Measurements from ENCODE around the gene TEKT5. TPM values are rescaled to one million over a fixed set of nuclear protein-coding genes. Genes with fewer than 3 reads are reported as not detected.
"Not testable (repeated sequence)": the region's sequence is repeated elsewhere in the genome, so short reads cannot be mapped to it uniquely, and the experiment has no call there.

Gene TEKT5
- total and polyA plus RNA-seq, 12 donors: 0.59 to 0.69 TPM; not detected in 10

GRCh38 chr16:10637337-10638037 is 57.2 kb downstream of the TEKT5 start:
- H3K27me3 ChIP-seq: no peaks in the 10 kb centered on the region
- DNase-seq (no peak), ATAC-seq (no peak)
- no peak overlapping the region for H3K4me3 ChIP-seq
- H3K36me3 ChIP-seq: no peaks in the 10 kb centered on the region
- H3K9me3 ChIP-seq: peaks cover 0 to 6% (median 0%) of the 10 kb centered on the region in 11 donors
- TF ChIP-seq, protein P1, sequence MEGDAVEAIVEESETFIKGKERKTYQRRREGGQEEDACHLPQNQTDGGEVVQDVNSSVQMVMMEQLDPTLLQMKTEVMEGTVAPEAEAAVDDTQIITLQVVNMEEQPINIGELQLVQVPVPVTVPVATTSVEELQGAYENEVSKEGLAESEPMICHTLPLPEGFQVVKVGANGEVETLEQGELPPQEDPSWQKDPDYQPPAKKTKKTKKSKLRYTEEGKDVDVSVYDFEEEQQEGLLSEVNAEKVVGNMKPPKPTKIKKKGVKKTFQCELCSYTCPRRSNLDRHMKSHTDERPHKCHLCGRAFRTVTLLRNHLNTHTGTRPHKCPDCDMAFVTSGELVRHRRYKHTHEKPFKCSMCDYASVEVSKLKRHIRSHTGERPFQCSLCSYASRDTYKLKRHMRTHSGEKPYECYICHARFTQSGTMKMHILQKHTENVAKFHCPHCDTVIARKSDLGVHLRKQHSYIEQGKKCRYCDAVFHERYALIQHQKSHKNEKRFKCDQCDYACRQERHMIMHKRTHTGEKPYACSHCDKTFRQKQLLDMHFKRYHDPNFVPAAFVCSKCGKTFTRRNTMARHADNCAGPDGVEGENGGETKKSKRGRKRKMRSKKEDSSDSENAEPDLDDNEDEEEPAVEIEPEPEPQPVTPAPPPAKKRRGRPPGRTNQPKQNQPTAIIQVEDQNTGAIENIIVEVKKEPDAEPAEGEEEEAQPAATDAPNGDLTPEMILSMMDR (IDR thresholded peaks at IDR 0.05): no peak
- WGBS, 2 donors: 72 to 75% methylated on average over 6 of the region's 6 CpGs
- no peak overlapping the region for H3K27ac ChIP-seq
- no peaks in the 10 kb centered on the region for H3K4me1 ChIP-seq
- intact Hi-C loops (cut with DNase I): no loop called here

GRCh38 chr16:10635365-10636021 is 59.2 kb downstream of the TEKT5 start:
- H3K9me3 ChIP-seq: peaks cover 0 to 6% (median 0%) of the 10 kb centered on the region in 11 donors
- no peak overlapping the region for H3K27ac ChIP-seq
- WGBS, 2 donors: 90 to 94% methylated on average over 12 of the region's 12 CpGs
- H3K4me1 ChIP-seq: no peaks in the 10 kb centered on the region
- ATAC-seq: no peak
- H3K4me3 ChIP-seq: no peak overlapping the region
- no peaks in the 10 kb centered on the region for H3K27me3 ChIP-seq
- intact Hi-C loops (cut with DNase I): no loop called here
- H3K36me3 ChIP-seq: no peaks in the 10 kb centered on the region
- DNase-seq: no peak
- TF ChIP-seq, protein P1 (IDR thresholded peaks at IDR 0.05): no peak

- intact Hi-C loops (cut with DNase I); ATAC-seq; H3K36me3 ChIP-seq; H3K4me1 ChIP-seq; H3K4me3 ChIP-seq; H3K27ac ChIP-seq; H3K27me3 ChIP-seq; DNase-seq; H3K9me3 ChIP-seq: not testable (repeated sequence)
- 87 to 88% methylated on average over 4 of the region's 4 CpGs for WGBS, 2 donors
Measured at GRCh38 chr16:10633429-10633828, 61.3 kb downstream of the TEKT5 start.

DNA sequence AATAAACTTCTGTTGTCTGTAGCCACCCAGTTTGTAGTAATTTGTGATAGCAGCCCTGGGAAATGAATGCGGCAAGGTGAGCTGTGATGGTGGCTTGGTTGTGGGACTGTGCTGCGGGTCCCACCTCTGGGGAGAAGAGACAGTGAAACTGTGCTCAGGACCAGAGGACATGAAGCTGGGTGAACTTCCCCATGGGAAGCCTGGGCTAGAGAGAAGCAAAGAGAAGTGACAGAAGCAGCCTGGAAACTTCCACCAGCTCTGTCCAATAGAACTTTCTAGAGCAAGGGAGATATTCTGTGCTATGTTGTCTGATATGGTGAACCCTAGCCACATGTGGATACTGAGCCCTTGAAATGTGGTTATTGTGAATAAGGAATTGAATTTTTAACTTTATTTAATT is 62.8 kb downstream of the TEKT5 start:
- intact Hi-C loops (cut with DNase I): no loop called here
- no peaks in the 10 kb centered on the region for H3K36me3 ChIP-seq
- ATAC-seq (no peak), DNase-seq (no peak)
- no peaks in the 10 kb centered on the region for H3K27me3 ChIP-seq
- H3K27ac ChIP-seq: no peak overlapping the region
- H3K4me3 ChIP-seq: no peak overlapping the region
- TF ChIP-seq, protein P1 (IDR thresholded peaks at IDR 0.05): no peak
- 93 to 95% methylated on average over 2 of the region's 2 CpGs for WGBS, 2 donors
- H3K9me3 ChIP-seq: peaks cover 0 to 6% (median 0%) of the 10 kb centered on the region in 11 donors
- H3K4me1 ChIP-seq: peaks cover 0 to 5% (median 0%) of the 10 kb centered on the region in 9 donors

GRCh38 chr16:10629592-10629963 is 65.2 kb downstream of the TEKT5 start:
- DNase-seq (no peak), ATAC-seq (no peak)
- no peaks in the 10 kb centered on the region for H3K36me3 ChIP-seq
- no peaks in the 10 kb centered on the region for H3K27me3 ChIP-seq
- intact Hi-C loops (cut with DNase I): loop anchor here in 1 of 10 donors (10.0 kb wide), 1 partner anchor 105 kb away; no protein-coding TSS in a partner anchor
- peaks cover 0 to 5% (median 0%) of the 10 kb centered on the region in 9 donors for H3K4me1 ChIP-seq
- 57 to 72% methylated on average over 6 of the region's 6 CpGs for WGBS, 2 donors
- peaks cover 0 to 3% (median 0%) of the 10 kb centered on the region in 11 donors for H3K9me3 ChIP-seq
- no peak overlapping the region for H3K4me3 ChIP-seq
- TF ChIP-seq, protein P1 (IDR thresholded peaks at IDR 0.05): no peak
- no peak overlapping the region for H3K27ac ChIP-seq

All from heart right ventricle (tissue), 16 donors.